Measurements from ENCODE around the gene CAPN11. TPM values are rescaled to one million over a fixed set of nuclear protein-coding genes. Genes with fewer than 3 reads are reported as not detected.

Gene CAPN11
- total RNA-seq, 2 experiments from 2014 or later = not detected

- Histone ChIP-seq H4K20me1 (ENCODE audit: insufficient read depth, low read length) (peaks cover 10% of the 10 kb centered on the region), H3K9me3 (ENCODE audit: low read length) (no peaks in the 10 kb centered on the region), H3K79me2 (ENCODE audit: insufficient read depth, low read depth, low read length) (peaks cover 27% of the 10 kb centered on the region), H3K4me1 (ENCODE audit: insufficient read depth, low read length, poor library complexity, severe bottlenecking) (peaks cover 57% of the 10 kb centered on the region), H3K36me3 (ENCODE audit: insufficient read depth, low read length) (peaks cover 21% of the 10 kb centered on the region), H3K9me2 (ENCODE audit: insufficient read depth, low read length) (no peaks in the 10 kb centered on the region), H3K4me2 (ENCODE audit: low read length) (peak overlapping the region; percentile 99), H3K4me3 (ENCODE audit: low read depth, low read length, poor library complexity, severe bottlenecking) (peak overlapping the region; percentile 83), H3K27ac (ENCODE audit: low read depth, low read length, poor library complexity, severe bottlenecking) (peak overlapping the region; percentile 71), H2AFZ (ENCODE audit: low read length) (peak overlapping the region; percentile 67; the same call in 1 of the 2 replicates)
- ChIA-PET POLR2A (interaction anchor here (0.6 to 3.9 kb wide), 13 partner anchors 10 to 164 kb away, joined by 3 to 15 read pairs (median 4); partner anchors contain the start of gene CDC5L), CTCF (ENCODE audit: unreplicated experiment) (interaction anchor here (0.9 to 2.5 kb wide), 9 partner anchors 9 to 38 kb away, joined by 3 to 15 read pairs (median 3); no protein-coding TSS in a partner anchor)
- DNase-seq (ENCODE audit: low spot score) = peak; percentile 74
- BruUV-seq (replicated peaks) = TSS peak; percentile 63
- TF ChIP-seq CTCF (conservative IDR thresholded peaks at IDR 0.05; ENCODE audit: low read length) (peak; percentile 75), EZH2phosphoT487 (IDR thresholded peaks at IDR 0.05; ENCODE audit: borderline replicate concordance, low read depth, low read length) (no peak)
- intact Hi-C loops (cut with micrococcal nuclease; ENCODE audit: unreplicated experiment) = loop anchor here (2.0 to 10.0 kb wide), 3 partner anchors 41 to 519 kb away; partner anchors contain the start of genes NFKBIE and VEGFA
Observed at GRCh38 chr6:44224029-44224964, 65.7 kb downstream of the CAPN11 start.

GRCh38 chr6:44224965-44225305 is 66.3 kb downstream of the CAPN11 start:
- Histone ChIP-seq H3K4me3 (ENCODE audit: low read depth, low read length, poor library complexity, severe bottlenecking) (peak overlapping the region; percentile 83), H3K36me3 (ENCODE audit: insufficient read depth, low read length) (peaks cover 26% of the 10 kb centered on the region), H2AFZ (ENCODE audit: low read length) (no peak overlapping the region), H4K20me1 (ENCODE audit: insufficient read depth, low read length) (peaks cover 10% of the 10 kb centered on the region), H3K27ac (ENCODE audit: low read depth, low read length, poor library complexity, severe bottlenecking) (peak overlapping the region; percentile 71), H3K9me2 (ENCODE audit: insufficient read depth, low read length) (no peaks in the 10 kb centered on the region), H3K79me2 (ENCODE audit: insufficient read depth, low read depth, low read length) (peaks cover 27% of the 10 kb centered on the region), H3K9me3 (ENCODE audit: low read length) (no peaks in the 10 kb centered on the region), H3K4me1 (ENCODE audit: insufficient read depth, low read length, poor library complexity, severe bottlenecking) (peaks cover 51% of the 10 kb centered on the region), H3K4me2 (ENCODE audit: low read length) (peak overlapping the region; percentile 99)
- intact Hi-C loops (cut with micrococcal nuclease; ENCODE audit: unreplicated experiment) = loop anchor here (2.0 to 10.0 kb wide), 3 partner anchors 40 to 520 kb away; partner anchors contain the start of genes NFKBIE and VEGFA
- no TSS peak for BruUV-seq (replicated peaks)
- TF ChIP-seq EZH2phosphoT487 (IDR thresholded peaks at IDR 0.05; ENCODE audit: borderline replicate concordance, low read depth, low read length) (no peak), CTCF (conservative IDR thresholded peaks at IDR 0.05; ENCODE audit: low read length) (no peak)
- no peak for DNase-seq (ENCODE audit: low spot score)
- ChIA-PET POLR2A (interaction anchor here (1.1 to 3.9 kb wide), 8 partner anchors 10 to 163 kb away, joined by 3 to 15 read pairs (median 4); partner anchors contain the start of gene CDC5L), CTCF (ENCODE audit: unreplicated experiment) (interaction anchor here (0.9 to 2.5 kb wide), 7 partner anchors 8 to 37 kb away, joined by 3 to 15 read pairs (median 4); no protein-coding TSS in a partner anchor)

Data from OCI-LY7 (cell line).